GM12878 (cell line): Measurements from ENCODE around the gene KIR3DL3. TPM values are rescaled to one million over a fixed set of nuclear protein-coding genes. Genes with fewer than 3 reads are reported as not detected.
"Not testable (repeated sequence)": the region's sequence is repeated elsewhere in the genome, so short reads cannot be mapped to it uniquely, and the experiment has no call there.

ENCODE experiments used
- ATAC-seq: fragments of 200-7000 bp; cut with Tn5 transposase; 3 replicates; pipeline ENCODE4 v1.9.1; 2020; ENCODE audit warnings: mild to moderate bottlenecking, moderate library complexity
- BruUV-seq: library from RNA; stranded (reverse); fragments of 400-500 nt; replicated peaks from 2 replicates; lab custom pipeline; 2021; lab: Mats Ljungman, UMichigan
- CTCF ChIA-PET: fragments of 300-600 bp; sonication (Branson Sonifier 250); formaldehyde crosslinking; extraction: SDS; loops from one replicate; lab custom pipeline; 2021; ENCODE audit warnings: inconsistent platforms; lab: Yijun Ruan, JAX
- POLR2A ChIA-PET: fragments of 350-600 bp; formaldehyde crosslinking; extraction: SDS; loops from one replicate; lab custom pipeline; 2021; ENCODE audit warnings: inconsistent platforms; lab: Charles Lee
- RAD21 ChIA-PET: fragments of 300-600 bp; sonication (Branson Sonifier 250); formaldehyde crosslinking; loops from one replicate; lab custom pipeline; 2023; ENCODE audit warnings: antibody characterized with exemption; ENCODE audit not compliant: unreplicated experiment; lab: Charles Lee
- SMC1A ChIA-PET: fragments of 300-600 bp; sonication (Branson Sonifier 250); formaldehyde crosslinking; loops from one replicate; lab custom pipeline; 2023; ENCODE audit not compliant: unreplicated experiment, uncharacterized antibody; lab: Charles Lee
- DNase-seq: peaks from one replicate; pipeline ENCODE4 v3.0.0-alpha.2; 2011; ENCODE audit warnings: low read depth, low spot score
- FAIRE-seq: peaks from 3 replicates; lab custom pipeline; 2011; peaks lifted over from hg19 to GRCh38; lab: Jason Lieb, UNC
- H2AFZ ChIP-seq: 2 replicates; pipeline ENCODE4 v1.6.0; 2011; ENCODE audit warnings: low read depth, low read length, control low read depth; ENCODE audit not compliant: control insufficient read depth
- H3K27ac ChIP-seq: 2 replicates; pipeline ENCODE4 v1.5.1; 2011; ENCODE audit warnings: control low read depth; ENCODE audit not compliant: control insufficient read depth, insufficient read depth
- H3K27me3 ChIP-seq, 2 experiments: replicated peaks in 1 of 2; 2 replicates each; pipeline versions ENCODE4 v1.6.0 to v1.6.1; 2011; ENCODE audit warnings: low read length in 1 of 2; ENCODE audit not compliant: control insufficient read depth in 2 of 2, insufficient read depth in 2 of 2
- H3K36me3 ChIP-seq, 2 experiments: 2 replicates each; pipeline ENCODE4 v1.5.1; 2011; ENCODE audit warnings: low read length in 1 of 2; ENCODE audit not compliant: control insufficient read depth in 2 of 2, insufficient read depth in 2 of 2
- H3K4me1 ChIP-seq: 2 replicates; pipeline ENCODE4 v1.6.1; 2011; ENCODE audit warnings: mild to moderate bottlenecking, low read length, moderate library complexity, mixed read lengths; ENCODE audit not compliant: control insufficient read depth, insufficient read depth
- H3K4me2 ChIP-seq: 2 replicates; pipeline ENCODE4 v1.6.0; 2011; ENCODE audit warnings: control low read depth; ENCODE audit not compliant: control insufficient read depth, insufficient read depth
- H3K4me3 ChIP-seq: fragments of 200-600 bp; sonication (generic); 2 replicates; pipeline ENCODE4 v1.5.1; 2016
- H3K79me2 ChIP-seq: 2 replicates; pipeline ENCODE4 v1.6.0; 2011; ENCODE audit warnings: low read length; ENCODE audit not compliant: control insufficient read depth, insufficient read depth
- H3K9ac ChIP-seq: 2 replicates; pipeline ENCODE4 v1.8.0; 2011; ENCODE audit warnings: low read length, control low read depth, mixed read lengths; ENCODE audit not compliant: control insufficient read depth, insufficient read depth
- H3K9me3 ChIP-seq: replicated peaks from 3 replicates; pipeline ENCODE4 v1.5.1; 2011; ENCODE audit warnings: mild to moderate bottlenecking, low read length; ENCODE audit not compliant: control insufficient read depth, insufficient read depth
- H4K20me1 ChIP-seq: 2 replicates; pipeline ENCODE4 v1.6.0; 2011; ENCODE audit not compliant: control insufficient read depth, insufficient read depth
- WGBS: methylation state at CpG from one replicate; pipeline ENCODE4 v1.1.6; 2016; ENCODE audit warnings: low lambda C conversion rate; ENCODE audit not compliant: insufficient replicate concordance, insufficient coverage; ENCODE audit errors: missing lambda C conversion rate; 5-methylcytosine and 5-hydroxymethylcytosine counted together
- in situ Hi-C: fragments of 300-500 bp; cut with MboI; formaldehyde crosslinking; loops from 9 replicates; pipeline ENCODE4 v1.14.3; 2018; ENCODE audit warnings: mixed read lengths
- intact Hi-C: fragments of 100-400 bp; cut with micrococcal nuclease; formaldehyde crosslinking; loops from one replicate; pipeline ENCODE4 v1.14.2; 2022; ENCODE audit not compliant: unreplicated experiment
- polyA plus RNA-seq, 11 experiments: library from polyadenylated mRNA; depleted of rRNA in 4 of 11; unstranded in 6 of 11; stranded (reverse) in 5 of 11; fragments of >200 nt; fragmentation: Nextera tagmentation in 4 of 11; fragmentation: Illumina TruSeq in 1 of 11; extraction: Ambion mirVana in 4 of 11; extraction: Trizol in 1 of 11; gene quantifications; 1 replicate in 1 of 11; 2 replicates in 10 of 11; pipeline versions ENCODE4 v1.2.1 to v1.2.3, GENCODE V29; 2011 to 2016; ENCODE audit warnings: inconsistent platforms in 2 of 11, missing spikeins in 2 of 11, low read depth in 1 of 11
- small RNA-seq: library from RNA; depleted of rRNA; stranded (forward); fragments of <200 nt; gene quantifications from one replicate; pipeline ENCODE3, GENCODE V24; 2014
- total RNA-seq, 4 experiments: library from RNA; depleted of rRNA in 3 of 4; stranded (reverse); fragments of >200 nt in 3 of 4; fragmentation: Illumina TruSeq in 1 of 4; extraction: Trizol in 1 of 4; gene quantifications; 2 replicates each; pipeline versions ENCODE4 v1.2.1 to v1.2.3, GENCODE V29; 2013 to 2021

Gene KIR3DL3
- total and polyA plus RNA-seq, 10 of the 15 experiments (the other 5 are each of a cell fraction or from before 2014, with no cell fraction given): not detected

- H2AFZ ChIP-seq, BruUV-seq, H3K4me2 ChIP-seq, intact Hi-C loops, FAIRE-seq, H3K9ac ChIP-seq, H3K36me3 ChIP-seq, ATAC-seq, H3K4me3 ChIP-seq, SMC1A ChIA-PET, CTCF ChIA-PET, H3K4me1 ChIP-seq, RAD21 ChIA-PET, H3K27ac ChIP-seq, POLR2A ChIA-PET, in situ Hi-C loops, H4K20me1 ChIP-seq, H3K9me3 ChIP-seq, H3K79me2 ChIP-seq, H3K27me3 ChIP-seq, DNase-seq: not testable (repeated sequence)
- WGBS: 1% methylated on average over 4 of the region's 4 CpGs
Observed at GRCh38 chr19:54782916-54783315, 58.7 kb downstream of the KIR3DL3 start.

Small RNA genes lying within 50 kb of the gene (small RNA-seq; reads per million reads assigned to genes)
- gene AC245128.2: not detected
- not detected for gene KIR3DP1

Other genes starting within 250 kb of the KIR3DL3 start
Only the 7 nearest of the 15 such genes appear.
- gene LILRB1, start 94.0 kb upstream of the KIR3DL3 start, total RNA-seq (2014; rRNA removed): 49.4 and 59.7 TPM in 2 replicates
- gene LILRB1, start 94.0 kb upstream of the KIR3DL3 start, total RNA-seq (2014; rRNA removed; fragmentation: Illumina TruSeq; extraction: Trizol): 39.8 and 40.9 TPM in 2 replicates
- 61.5 and 70.5 TPM in 2 replicates for gene LILRB1, start 94.0 kb upstream of the KIR3DL3 start, total RNA-seq (2021)
- gene LILRB1, start 94.0 kb upstream of the KIR3DL3 start, polyA plus RNA-seq (2011; rRNA removed): 36.2 and 66.8 TPM in 2 replicates
- 30.5 and 56.8 TPM in 2 replicates for gene LILRB1, start 94.0 kb upstream of the KIR3DL3 start, polyA plus RNA-seq (2014; fragmentation: Illumina TruSeq; extraction: Trizol)
- 10 to 100 TPM in 1 of 2 experiments, 1 to 10 TPM in 1; 4.9 to 15.9 TPM for gene LILRB1, start 94.0 kb upstream of the KIR3DL3 start, polyA plus RNA-seq (2014; fragmentation: Nextera tagmentation; extraction: Ambion mirVana)
- gene LILRB1, start 94.0 kb upstream of the KIR3DL3 start, polyA plus RNA-seq (2014; rRNA removed): 92.2 and 96.2 TPM in 2 replicates
- 10 to 100 TPM; 41.8 to 43.3 TPM for gene LILRB1, start 94.0 kb upstream of the KIR3DL3 start, polyA plus RNA-seq (2016; fragmentation: Nextera tagmentation; extraction: Ambion mirVana)
- gene LILRB4, start 61.5 kb upstream of the KIR3DL3 start, total RNA-seq (2014; rRNA removed): 18.3 and 18.4 TPM in 2 replicates
- gene LILRB4, start 61.5 kb upstream of the KIR3DL3 start, total RNA-seq (2014; rRNA removed; fragmentation: Illumina TruSeq; extraction: Trizol): 16.2 and 16.5 TPM in 2 replicates
- gene LILRB4, start 61.5 kb upstream of the KIR3DL3 start, total RNA-seq (2021): 25.2 and 26.0 TPM in 2 replicates
- gene LILRB4, start 61.5 kb upstream of the KIR3DL3 start, polyA plus RNA-seq (2011; rRNA removed): 1.5 and 3.1 TPM in 2 replicates
- 17.4 and 28.7 TPM in 2 replicates for gene LILRB4, start 61.5 kb upstream of the KIR3DL3 start, polyA plus RNA-seq (2014; fragmentation: Illumina TruSeq; extraction: Trizol)
- 1 to 10 TPM; 2.0 to 4.9 TPM for gene LILRB4, start 61.5 kb upstream of the KIR3DL3 start, polyA plus RNA-seq (2014; fragmentation: Nextera tagmentation; extraction: Ambion mirVana)
- gene LILRB4, start 61.5 kb upstream of the KIR3DL3 start, polyA plus RNA-seq (2014; rRNA removed): 39.8 and 39.9 TPM in 2 replicates
- gene LILRB4, start 61.5 kb upstream of the KIR3DL3 start, polyA plus RNA-seq (2016; fragmentation: Nextera tagmentation; extraction: Ambion mirVana): 10 to 100 TPM; 14.3 to 15.5 TPM
- gene KIR2DL3, start 14.1 kb downstream of the KIR3DL3 start, total RNA-seq (2014; rRNA removed): not detected in 2 replicates
- not detected in 2 replicates for gene KIR2DL3, start 14.1 kb downstream of the KIR3DL3 start, total RNA-seq (2014; rRNA removed; fragmentation: Illumina TruSeq; extraction: Trizol)
- gene KIR2DL3, start 14.1 kb downstream of the KIR3DL3 start, total RNA-seq (2021): not detected in 2 replicates
- gene KIR2DL3, start 14.1 kb downstream of the KIR3DL3 start, polyA plus RNA-seq (2011; rRNA removed): 0.33 and 0.45 TPM in 2 replicates
- gene KIR2DL3, start 14.1 kb downstream of the KIR3DL3 start, polyA plus RNA-seq (2014; fragmentation: Illumina TruSeq; extraction: Trizol): not detected in 2 replicates
- not detected for gene KIR2DL3, start 14.1 kb downstream of the KIR3DL3 start, polyA plus RNA-seq (2014; fragmentation: Nextera tagmentation; extraction: Ambion mirVana)
- not detected in 2 replicates for gene KIR2DL3, start 14.1 kb downstream of the KIR3DL3 start, polyA plus RNA-seq (2014; rRNA removed)
- gene KIR2DL3, start 14.1 kb downstream of the KIR3DL3 start, polyA plus RNA-seq (2016; fragmentation: Nextera tagmentation; extraction: Ambion mirVana): not detected
- not detected in 2 replicates for gene KIR2DL1, start 45.4 kb downstream of the KIR3DL3 start, total RNA-seq (2014; rRNA removed)
- not detected in 2 replicates for gene KIR2DL1, start 45.4 kb downstream of the KIR3DL3 start, total RNA-seq (2014; rRNA removed; fragmentation: Illumina TruSeq; extraction: Trizol)
- gene KIR2DL1, start 45.4 kb downstream of the KIR3DL3 start, total RNA-seq (2021): not detected in 2 replicates
- 0.32 and 0.35 TPM in 2 replicates for gene KIR2DL1, start 45.4 kb downstream of the KIR3DL3 start, polyA plus RNA-seq (2011; rRNA removed)
- not detected in 2 replicates for gene KIR2DL1, start 45.4 kb downstream of the KIR3DL3 start, polyA plus RNA-seq (2014; fragmentation: Illumina TruSeq; extraction: Trizol)
- gene KIR2DL1, start 45.4 kb downstream of the KIR3DL3 start, polyA plus RNA-seq (2014; fragmentation: Nextera tagmentation; extraction: Ambion mirVana): not detected
- not detected in 2 replicates for gene KIR2DL1, start 45.4 kb downstream of the KIR3DL3 start, polyA plus RNA-seq (2014; rRNA removed)
- not detected for gene KIR2DL1, start 45.4 kb downstream of the KIR3DL3 start, polyA plus RNA-seq (2016; fragmentation: Nextera tagmentation; extraction: Ambion mirVana)
- gene KIR2DL4, start 79.2 kb downstream of the KIR3DL3 start, total RNA-seq (2014; rRNA removed): not detected in 2 replicates
- not detected in 2 replicates for gene KIR2DL4, start 79.2 kb downstream of the KIR3DL3 start, total RNA-seq (2014; rRNA removed; fragmentation: Illumina TruSeq; extraction: Trizol)
- gene KIR2DL4, start 79.2 kb downstream of the KIR3DL3 start, total RNA-seq (2021): not detected in 2 replicates
- 0.22 and 0.46 TPM in 2 replicates for gene KIR2DL4, start 79.2 kb downstream of the KIR3DL3 start, polyA plus RNA-seq (2011; rRNA removed)
- not detected in 2 replicates for gene KIR2DL4, start 79.2 kb downstream of the KIR3DL3 start, polyA plus RNA-seq (2014; fragmentation: Illumina TruSeq; extraction: Trizol)
- gene KIR2DL4, start 79.2 kb downstream of the KIR3DL3 start, polyA plus RNA-seq (2014; fragmentation: Nextera tagmentation; extraction: Ambion mirVana): not detected
- not detected in 2 replicates for gene KIR2DL4, start 79.2 kb downstream of the KIR3DL3 start, polyA plus RNA-seq (2014; rRNA removed)
- gene KIR2DL4, start 79.2 kb downstream of the KIR3DL3 start, polyA plus RNA-seq (2016; fragmentation: Nextera tagmentation; extraction: Ambion mirVana): not detected
- gene KIR3DL1, start 92.0 kb downstream of the KIR3DL3 start, total RNA-seq (2014; rRNA removed): not detected in 2 replicates
- not detected in 2 replicates for gene KIR3DL1, start 92.0 kb downstream of the KIR3DL3 start, total RNA-seq (2014; rRNA removed; fragmentation: Illumina TruSeq; extraction: Trizol)
- gene KIR3DL1, start 92.0 kb downstream of the KIR3DL3 start, total RNA-seq (2021): not detected in 2 replicates
- gene KIR3DL1, start 92.0 kb downstream of the KIR3DL3 start, polyA plus RNA-seq (2011; rRNA removed): 0.27 and 0.37 TPM in 2 replicates
- not detected in 2 replicates for gene KIR3DL1, start 92.0 kb downstream of the KIR3DL3 start, polyA plus RNA-seq (2014; fragmentation: Illumina TruSeq; extraction: Trizol)
- gene KIR3DL1, start 92.0 kb downstream of the KIR3DL3 start, polyA plus RNA-seq (2014; fragmentation: Nextera tagmentation; extraction: Ambion mirVana): not detected
- not detected in 2 replicates for gene KIR3DL1, start 92.0 kb downstream of the KIR3DL3 start, polyA plus RNA-seq (2014; rRNA removed)
- not detected for gene KIR3DL1, start 92.0 kb downstream of the KIR3DL3 start, polyA plus RNA-seq (2016; fragmentation: Nextera tagmentation; extraction: Ambion mirVana)
- gene KIR2DS4, start 108.2 kb downstream of the KIR3DL3 start, total RNA-seq (2014; rRNA removed): not detected in 2 replicates
- gene KIR2DS4, start 108.2 kb downstream of the KIR3DL3 start, total RNA-seq (2014; rRNA removed; fragmentation: Illumina TruSeq; extraction: Trizol): not detected in 2 replicates
- gene KIR2DS4, start 108.2 kb downstream of the KIR3DL3 start, total RNA-seq (2021): not detected in 2 replicates
- gene KIR2DS4, start 108.2 kb downstream of the KIR3DL3 start, polyA plus RNA-seq (2011; rRNA removed): 0.42 and 0.46 TPM in 2 replicates
- gene KIR2DS4, start 108.2 kb downstream of the KIR3DL3 start, polyA plus RNA-seq (2014; fragmentation: Illumina TruSeq; extraction: Trizol): not detected in 2 replicates
- not detected for gene KIR2DS4, start 108.2 kb downstream of the KIR3DL3 start, polyA plus RNA-seq (2014; fragmentation: Nextera tagmentation; extraction: Ambion mirVana)
- not detected in 2 replicates for gene KIR2DS4, start 108.2 kb downstream of the KIR3DL3 start, polyA plus RNA-seq (2014; rRNA removed)
- gene KIR2DS4, start 108.2 kb downstream of the KIR3DL3 start, polyA plus RNA-seq (2016; fragmentation: Nextera tagmentation; extraction: Ambion mirVana): not detected